PC-9 (cell line): Measurements from ENCODE around the gene SH3GL3.

Experiments
- EZH2 ChIP-seq: fragments of 200-600 bp; sonication (generic); IDR thresholded peaks from 2 replicates; pipeline ENCODE4 v1.8.0; 2017; ENCODE audit warnings: antibody characterized with exemption, low read depth
- TF ChIP-seq, protein P1 (sequence below): fragments of 200-600 bp; sonication (generic); conservative IDR thresholded peaks from 2 replicates; pipeline ENCODE4 v1.6.1; 2017; ENCODE audit warnings: mixed run types, antibody characterized with exemption, mild to moderate bottlenecking, moderate library complexity

DNA sequence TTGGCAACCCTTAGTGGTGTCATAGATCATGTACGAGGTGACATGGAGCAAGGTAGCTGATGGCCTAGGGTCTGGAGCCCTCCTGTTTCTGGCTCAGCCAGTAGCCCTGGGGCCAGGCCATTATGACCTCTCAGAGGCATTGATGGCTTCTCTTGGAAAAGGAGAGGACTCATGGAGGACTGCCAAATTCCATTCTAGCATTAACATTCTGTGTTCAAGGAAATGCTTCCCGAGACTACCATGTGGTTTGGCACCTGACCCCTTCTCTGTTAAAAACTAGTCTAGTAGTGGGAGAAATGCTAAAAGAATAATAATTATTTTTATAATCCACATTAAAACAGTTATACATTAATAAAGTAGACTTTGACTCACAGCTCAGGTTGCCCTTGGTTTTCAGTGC is 166.6 kb downstream of the SH3GL3 start:
- TF ChIP-seq, protein P1, sequence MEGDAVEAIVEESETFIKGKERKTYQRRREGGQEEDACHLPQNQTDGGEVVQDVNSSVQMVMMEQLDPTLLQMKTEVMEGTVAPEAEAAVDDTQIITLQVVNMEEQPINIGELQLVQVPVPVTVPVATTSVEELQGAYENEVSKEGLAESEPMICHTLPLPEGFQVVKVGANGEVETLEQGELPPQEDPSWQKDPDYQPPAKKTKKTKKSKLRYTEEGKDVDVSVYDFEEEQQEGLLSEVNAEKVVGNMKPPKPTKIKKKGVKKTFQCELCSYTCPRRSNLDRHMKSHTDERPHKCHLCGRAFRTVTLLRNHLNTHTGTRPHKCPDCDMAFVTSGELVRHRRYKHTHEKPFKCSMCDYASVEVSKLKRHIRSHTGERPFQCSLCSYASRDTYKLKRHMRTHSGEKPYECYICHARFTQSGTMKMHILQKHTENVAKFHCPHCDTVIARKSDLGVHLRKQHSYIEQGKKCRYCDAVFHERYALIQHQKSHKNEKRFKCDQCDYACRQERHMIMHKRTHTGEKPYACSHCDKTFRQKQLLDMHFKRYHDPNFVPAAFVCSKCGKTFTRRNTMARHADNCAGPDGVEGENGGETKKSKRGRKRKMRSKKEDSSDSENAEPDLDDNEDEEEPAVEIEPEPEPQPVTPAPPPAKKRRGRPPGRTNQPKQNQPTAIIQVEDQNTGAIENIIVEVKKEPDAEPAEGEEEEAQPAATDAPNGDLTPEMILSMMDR = no peak
- TF ChIP-seq EZH2 = no peak
